HS-27A (cell line): ENCODE results near the gene MBD4.

ENCODE experiments used
- DNase-seq: peaks from one replicate; pipeline ENCODE4 v3.0.0-alpha.2; 2012; ENCODE audit warnings: low read depth, missing footprints

The MBD4 gene

GRCh38 chr3:129382366-129382765 is 57.4 kb downstream of the MBD4 start:
- no peak for DNase-seq
